GM12872 (cell line): ENCODE data around the gene GASK1B.

ENCODE experiments used
- TF ChIP-seq, protein P1 (sequence below): IDR thresholded peaks from 3 replicates; pipeline ENCODE4 v1.5.1; 2011; ENCODE audit warnings: low read depth, mild to moderate bottlenecking, low read length, moderate library complexity; ENCODE audit not compliant: insufficient read depth

GASK1B gene

DNA sequence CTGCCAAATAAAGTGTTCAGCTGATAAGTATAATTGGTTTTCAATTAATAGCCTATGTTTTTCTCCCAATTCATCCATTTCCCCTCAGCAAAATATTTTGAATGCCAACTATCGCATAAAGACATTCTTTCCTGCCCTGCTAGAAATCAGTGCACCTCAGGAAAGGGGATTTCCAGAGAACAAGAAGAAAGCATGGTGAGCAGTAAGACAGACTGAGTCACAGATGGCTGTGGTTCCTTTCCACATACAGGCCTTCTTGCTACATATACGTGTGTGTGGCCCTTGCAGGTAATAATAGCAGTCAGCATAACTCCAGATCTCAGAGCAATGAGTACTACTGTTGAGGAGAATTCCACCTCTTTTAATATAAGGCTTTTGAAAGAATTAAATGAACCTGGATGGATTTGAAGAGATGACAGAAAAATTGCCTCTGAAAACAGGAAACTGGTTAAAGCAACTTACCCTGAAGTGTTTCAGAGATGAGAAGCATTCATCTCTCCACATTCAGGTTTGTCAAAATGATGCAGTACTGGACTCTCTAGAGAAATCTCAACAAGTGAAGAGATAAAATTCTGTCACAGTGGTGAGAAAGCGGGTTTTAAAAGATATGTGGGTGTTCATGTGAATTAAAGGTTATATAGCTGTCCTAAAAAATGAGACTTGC is 13.6 kb downstream of the GASK1B start:
- TF ChIP-seq, protein P1, sequence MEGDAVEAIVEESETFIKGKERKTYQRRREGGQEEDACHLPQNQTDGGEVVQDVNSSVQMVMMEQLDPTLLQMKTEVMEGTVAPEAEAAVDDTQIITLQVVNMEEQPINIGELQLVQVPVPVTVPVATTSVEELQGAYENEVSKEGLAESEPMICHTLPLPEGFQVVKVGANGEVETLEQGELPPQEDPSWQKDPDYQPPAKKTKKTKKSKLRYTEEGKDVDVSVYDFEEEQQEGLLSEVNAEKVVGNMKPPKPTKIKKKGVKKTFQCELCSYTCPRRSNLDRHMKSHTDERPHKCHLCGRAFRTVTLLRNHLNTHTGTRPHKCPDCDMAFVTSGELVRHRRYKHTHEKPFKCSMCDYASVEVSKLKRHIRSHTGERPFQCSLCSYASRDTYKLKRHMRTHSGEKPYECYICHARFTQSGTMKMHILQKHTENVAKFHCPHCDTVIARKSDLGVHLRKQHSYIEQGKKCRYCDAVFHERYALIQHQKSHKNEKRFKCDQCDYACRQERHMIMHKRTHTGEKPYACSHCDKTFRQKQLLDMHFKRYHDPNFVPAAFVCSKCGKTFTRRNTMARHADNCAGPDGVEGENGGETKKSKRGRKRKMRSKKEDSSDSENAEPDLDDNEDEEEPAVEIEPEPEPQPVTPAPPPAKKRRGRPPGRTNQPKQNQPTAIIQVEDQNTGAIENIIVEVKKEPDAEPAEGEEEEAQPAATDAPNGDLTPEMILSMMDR = no peak

DNA sequence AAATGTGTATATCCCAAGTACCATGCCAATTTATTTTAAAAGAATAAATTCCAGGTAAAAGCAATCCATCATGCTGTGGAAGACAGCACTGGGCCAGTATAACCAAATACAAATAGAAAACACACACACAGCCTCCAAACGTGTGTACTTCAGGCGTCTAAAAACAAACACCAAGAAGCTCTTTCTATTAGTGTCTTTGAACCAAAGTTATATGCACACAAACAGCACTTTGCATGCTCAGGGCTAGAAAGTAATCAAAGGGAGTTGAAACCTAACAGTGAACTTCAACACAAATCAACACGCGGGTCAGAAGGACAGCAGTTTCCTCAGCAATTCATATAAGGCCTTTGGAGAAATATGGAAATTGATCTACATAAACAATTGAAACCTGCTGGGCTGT is 15.4 kb downstream of the GASK1B start:
- TF ChIP-seq, protein P1 = no peak

DNA sequence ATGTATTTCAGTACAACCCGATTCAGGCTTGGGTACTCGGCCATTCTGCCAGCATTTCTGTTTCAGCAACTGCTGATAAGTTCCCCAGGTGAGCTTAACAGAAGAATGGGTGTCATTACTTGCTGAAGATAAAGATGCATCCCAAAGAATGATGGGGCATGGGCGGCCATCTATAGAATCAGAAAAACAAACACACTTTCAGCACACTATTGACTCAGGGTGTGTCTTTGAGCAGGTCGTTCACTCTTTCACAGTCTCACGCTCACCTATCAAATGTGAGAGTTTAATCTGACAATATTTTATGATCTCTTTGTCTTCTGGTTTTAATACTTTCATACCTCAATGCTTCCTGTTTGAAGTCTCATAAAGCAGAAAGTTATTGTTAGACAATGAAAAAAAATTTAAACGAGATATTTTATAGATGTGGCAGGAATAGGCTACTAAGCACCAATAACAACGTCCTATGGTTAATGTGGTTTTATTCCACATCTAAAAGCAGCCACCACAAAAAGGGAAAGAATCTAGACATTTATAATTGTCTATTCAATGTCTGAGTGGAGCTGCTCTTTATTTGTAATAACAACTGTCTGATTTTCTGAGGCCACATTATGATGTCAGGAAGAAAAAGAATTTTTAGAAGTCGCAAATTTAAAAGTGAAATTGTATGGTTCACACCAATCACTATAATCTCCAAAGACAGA is 17.0 kb downstream of the GASK1B start:
- TF ChIP-seq, protein P1 = no peak

DNA sequence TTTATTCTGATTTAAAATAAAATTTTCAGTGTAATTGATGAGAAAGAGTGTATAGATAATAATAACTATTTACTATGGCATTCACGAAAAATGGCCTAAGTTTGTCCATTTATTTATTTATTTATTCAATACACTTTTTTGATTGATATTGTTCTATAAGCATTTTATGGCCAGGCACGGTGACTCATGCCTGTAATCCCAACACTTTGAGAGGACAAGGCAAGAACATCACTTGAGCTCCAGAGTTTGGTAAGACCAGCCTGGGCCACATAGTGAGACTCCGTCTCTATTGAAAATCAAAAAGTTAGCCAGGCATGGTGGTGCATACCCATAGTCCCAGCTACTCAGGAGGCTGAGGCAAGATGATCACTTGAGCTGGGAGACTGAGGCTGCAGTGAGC is 25.7 kb downstream of the GASK1B start:
- TF ChIP-seq, protein P1 = no peak

DNA sequence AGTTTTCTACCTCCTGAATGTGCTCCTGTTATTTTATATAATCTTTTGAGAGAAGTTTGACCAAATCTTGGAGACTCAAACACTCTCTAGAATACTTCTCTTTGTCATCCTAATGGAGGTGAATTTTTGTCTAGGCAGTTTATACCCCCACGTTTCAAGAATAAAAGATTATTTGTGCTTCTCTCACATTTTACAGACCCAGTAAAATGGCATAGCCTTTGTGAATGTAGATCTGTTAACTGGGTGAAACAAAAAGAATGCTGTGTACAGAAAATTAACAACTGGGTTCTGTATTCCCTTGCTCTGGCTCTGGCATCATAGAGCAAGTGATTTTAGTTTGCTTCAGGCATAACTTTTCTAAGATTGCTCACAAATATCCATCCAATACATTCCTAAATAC is 26.1 kb downstream of the GASK1B start:
- TF ChIP-seq, protein P1 = no peak

DNA sequence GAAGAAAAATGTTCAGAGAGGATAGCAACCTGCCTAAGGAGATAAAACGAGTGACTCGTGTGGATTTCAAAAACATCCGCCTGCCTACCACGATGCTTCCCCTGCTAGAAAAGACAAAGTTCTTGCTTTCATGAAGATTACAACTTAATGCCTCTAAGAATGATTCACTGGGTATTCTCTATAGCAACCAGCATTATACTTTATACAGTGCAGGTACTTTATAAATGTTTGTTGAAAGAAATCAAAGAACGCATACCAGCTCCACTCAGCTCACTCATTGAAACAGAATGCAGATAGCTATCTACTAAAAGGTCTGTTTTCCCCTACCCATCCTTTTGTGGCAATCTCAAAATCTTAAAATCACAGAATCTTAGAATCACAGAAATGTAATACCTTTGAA is 33.7 kb downstream of the GASK1B start:
- TF ChIP-seq, protein P1 = no peak

DNA sequence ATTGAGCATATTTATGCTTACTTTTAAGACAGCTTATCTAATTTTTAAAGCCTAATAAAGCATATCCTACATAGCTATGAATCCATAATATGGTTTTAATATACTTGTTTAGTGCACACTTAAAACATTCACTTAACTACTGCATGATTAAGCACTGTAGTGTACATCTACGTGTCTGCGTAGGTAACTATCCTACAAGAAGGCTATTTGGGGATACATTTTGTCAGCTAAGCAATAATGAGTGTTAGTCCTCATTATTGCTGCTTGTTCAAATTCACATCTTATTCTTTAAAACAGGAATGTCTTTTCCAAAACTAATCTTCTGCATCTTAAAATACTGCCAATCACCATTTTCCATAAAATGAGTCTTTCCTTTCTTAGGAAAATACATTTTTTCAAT is 38.6 kb downstream of the GASK1B start:
- TF ChIP-seq, protein P1 = no peak
